Astrocyte of the spinal cord (primary cell): ENCODE data around the gene COL13A1.

Source experiments
- DNase-seq: peaks from one replicate; pipeline ENCODE4 v3.0.0; 2011; ENCODE audit warnings: low read depth, low spot score
- H3K4me3 ChIP-seq: 2 replicates; pipeline ENCODE4 v1.5.1; 2011; ENCODE audit warnings: low read depth, mild to moderate bottlenecking, low read length, moderate library complexity
- in situ Hi-C: cut with HindIII; loops from 2 replicates; pipeline ENCODE4 v1.10.0; 2017; ENCODE audit warnings: low sequenced_read_pairs
- TF ChIP-seq, protein P1 (sequence below): IDR thresholded peaks from 2 replicates; pipeline ENCODE4 v1.5.1; 2012; ENCODE audit warnings: low read depth, mild to moderate bottlenecking, low read length, inconsistent platforms

The COL13A1 gene

DNA sequence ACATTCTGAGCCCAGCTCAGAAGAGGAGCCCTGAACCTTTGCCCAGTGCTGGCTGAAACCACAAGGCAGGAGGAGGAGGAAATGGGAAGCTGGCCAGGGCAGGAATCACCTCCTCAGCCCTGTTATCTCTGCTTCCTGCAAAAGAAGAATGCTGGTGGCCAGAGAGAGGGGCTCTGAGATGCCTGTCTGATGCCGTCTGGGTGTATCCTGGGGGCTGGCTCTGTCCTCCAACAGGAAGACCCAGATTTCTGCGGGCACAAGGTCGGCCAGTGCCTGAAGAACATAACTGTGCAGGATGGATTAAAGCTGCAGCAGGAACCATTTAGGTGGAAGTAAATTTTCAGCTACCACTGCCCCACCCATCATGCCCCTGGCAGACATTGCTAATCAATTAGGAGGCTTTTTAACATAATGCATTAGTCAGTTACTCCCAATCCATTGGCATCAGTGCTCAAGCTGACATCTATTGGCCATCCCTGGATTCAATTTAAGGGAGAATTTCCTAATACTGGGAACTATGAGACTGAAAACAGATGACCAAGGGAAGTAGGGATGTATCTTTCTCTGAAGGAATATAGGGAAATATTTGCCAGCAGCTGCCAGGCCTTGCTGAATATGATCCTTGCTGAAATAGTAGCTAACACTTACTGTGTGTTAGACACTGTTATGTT, 67.7 kb downstream of the COL13A1 start:
- peak; percentile 56 for DNase-seq
- H3K4me3 ChIP-seq: no peak overlapping the region
- TF ChIP-seq, protein P1, sequence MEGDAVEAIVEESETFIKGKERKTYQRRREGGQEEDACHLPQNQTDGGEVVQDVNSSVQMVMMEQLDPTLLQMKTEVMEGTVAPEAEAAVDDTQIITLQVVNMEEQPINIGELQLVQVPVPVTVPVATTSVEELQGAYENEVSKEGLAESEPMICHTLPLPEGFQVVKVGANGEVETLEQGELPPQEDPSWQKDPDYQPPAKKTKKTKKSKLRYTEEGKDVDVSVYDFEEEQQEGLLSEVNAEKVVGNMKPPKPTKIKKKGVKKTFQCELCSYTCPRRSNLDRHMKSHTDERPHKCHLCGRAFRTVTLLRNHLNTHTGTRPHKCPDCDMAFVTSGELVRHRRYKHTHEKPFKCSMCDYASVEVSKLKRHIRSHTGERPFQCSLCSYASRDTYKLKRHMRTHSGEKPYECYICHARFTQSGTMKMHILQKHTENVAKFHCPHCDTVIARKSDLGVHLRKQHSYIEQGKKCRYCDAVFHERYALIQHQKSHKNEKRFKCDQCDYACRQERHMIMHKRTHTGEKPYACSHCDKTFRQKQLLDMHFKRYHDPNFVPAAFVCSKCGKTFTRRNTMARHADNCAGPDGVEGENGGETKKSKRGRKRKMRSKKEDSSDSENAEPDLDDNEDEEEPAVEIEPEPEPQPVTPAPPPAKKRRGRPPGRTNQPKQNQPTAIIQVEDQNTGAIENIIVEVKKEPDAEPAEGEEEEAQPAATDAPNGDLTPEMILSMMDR: no peak
- in situ Hi-C loops: no loop called here

DNA sequence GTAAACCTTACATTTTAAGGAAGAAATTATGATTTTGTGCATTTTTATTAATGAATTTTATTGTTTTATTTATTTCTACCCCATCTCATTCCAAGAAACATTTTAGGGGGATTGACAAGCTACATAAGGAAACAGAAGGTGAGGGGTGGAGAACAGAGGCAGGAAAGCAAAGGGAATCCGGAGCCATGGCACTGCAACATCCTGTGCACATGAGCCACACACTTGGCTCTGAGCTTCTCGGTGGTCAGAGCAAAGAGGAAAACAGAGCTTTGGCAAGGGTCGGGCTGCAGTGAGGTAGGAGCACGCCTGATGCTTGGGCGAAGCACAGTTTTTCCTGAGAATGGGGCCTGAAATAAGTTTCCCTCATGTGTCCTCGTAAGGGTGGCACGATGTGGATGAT, 68.9 kb downstream of the COL13A1 start:
- TF ChIP-seq, protein P1: no peak
- no peak overlapping the region for H3K4me3 ChIP-seq
- in situ Hi-C loops: no loop called here
- no peak for DNase-seq

- no peak overlapping the region for H3K4me3 ChIP-seq
- in situ Hi-C loops: no loop called here
- TF ChIP-seq, protein P1: no peak
- no peak for DNase-seq
These were observed 69.4 kb downstream of the COL13A1 start for GRCh38 chr10:69871074-69871473.

- no peak overlapping the region for H3K4me3 ChIP-seq
- in situ Hi-C loops: no loop called here
- no peak for DNase-seq
- TF ChIP-seq, protein P1: no peak
These were observed 70.6 kb downstream of the COL13A1 start for GRCh38 chr10:69872323-69872722.

- no peak overlapping the region for H3K4me3 ChIP-seq
- TF ChIP-seq, protein P1: no peak
- in situ Hi-C loops: no loop called here
- no peak for DNase-seq
These were observed 71.5 kb downstream of the COL13A1 start for GRCh38 chr10:69873135-69873639.

GRCh38 chr10:69874449-69874848, 72.7 kb downstream of the COL13A1 start:
- in situ Hi-C loops: no loop called here
- DNase-seq: peak; percentile 42
- no peak overlapping the region for H3K4me3 ChIP-seq
- TF ChIP-seq, protein P1: no peak
